Endothelial cell of umbilical vein (primary cell): ENCODE data around the gene TSPAN18. TPM values are rescaled to one million over a fixed set of nuclear protein-coding genes. Genes with fewer than 3 reads are reported as not detected.

Experiments
- BruUV-seq: library from RNA; stranded (reverse); fragments of 400-500 nt; replicated peaks from 2 replicates; lab custom pipeline; 2021; lab: Mats Ljungman, UMichigan
- CTCF ChIA-PET: fragments of 300-600, 350-600 bp; sonication (Branson Sonifier 250); formaldehyde crosslinking; loops from one replicate; lab custom pipeline; 2021; ENCODE audit warnings: antibody characterized with exemption, inconsistent platforms; lab: Charles Lee
- POLR2A ChIA-PET: fragments of 300-600, 350-600 bp; sonication (Branson Sonifier 250); formaldehyde crosslinking; loops from one replicate; lab custom pipeline; 2021; ENCODE audit warnings: antibody characterized with exemption, inconsistent platforms; lab: Charles Lee
- DNase-seq: peaks from one replicate; pipeline ENCODE4 v3.0.0-alpha.2; 2011; ENCODE audit warnings: low read depth, low spot score
- FAIRE-seq: peaks from 2 replicates; lab custom pipeline; 2011; peaks lifted over from hg19 to GRCh38; lab: Jason Lieb, UNC
- H2AFZ ChIP-seq: 2 replicates; pipeline ENCODE4 v1.6.0; 2012; ENCODE audit warnings: low read depth, low read length, control low read depth, inconsistent platforms
- H3K27ac ChIP-seq: 2 replicates; pipeline ENCODE4 v1.5.1; 2011; ENCODE audit warnings: low read depth, mild to moderate bottlenecking, control low read depth, low read length, moderate library complexity; ENCODE audit not compliant: insufficient read depth
- H3K27me3 ChIP-seq, 2 experiments: 2 replicates each; pipeline versions ENCODE4 v1.6.0 to v1.6.1; 2011; ENCODE audit warnings: low read length in 2 of 2, mixed read lengths in 1 of 2; ENCODE audit not compliant: control insufficient read depth in 2 of 2, insufficient read depth in 2 of 2
- H3K36me3 ChIP-seq, 2 experiments: 2 replicates in 1 of 2; 3 replicates in 1 of 2; pipeline ENCODE4 v1.5.1; 2011; ENCODE audit warnings: low read length in 2 of 2, mild to moderate bottlenecking in 1 of 2, moderate library complexity in 1 of 2; ENCODE audit not compliant: control insufficient read depth in 2 of 2, insufficient read depth in 2 of 2; ENCODE audit errors: extremely low read depth in 1 of 2
- H3K4me1 ChIP-seq: 3 replicates; pipeline ENCODE4 v1.5.1; 2011; ENCODE audit warnings: mild to moderate bottlenecking, low read length; ENCODE audit not compliant: control insufficient read depth, insufficient read depth; ENCODE audit errors: extremely low read depth
- H3K4me2 ChIP-seq: 2 replicates; pipeline ENCODE4 v1.6.1; 2011; ENCODE audit warnings: low read length, control low read depth, mixed read lengths; ENCODE audit not compliant: insufficient read depth
- H3K4me3 ChIP-seq, 3 experiments: fragments of 200-600 bp in 1 of 3; sonication (generic), shearing (Covaris generic) in 1 of 3; replicated peaks in 1 of 3; 2 replicates each; pipeline ENCODE4 v1.5.1; 2011 to 2016; ENCODE audit warnings: control low read depth in 3 of 3, low read length in 3 of 3, mild to moderate bottlenecking in 2 of 3, inconsistent platforms in 1 of 3, low read depth in 1 of 3, moderate library complexity in 1 of 3; ENCODE audit not compliant: insufficient read depth in 1 of 3
- H3K79me2 ChIP-seq: 2 replicates; pipeline ENCODE4 v1.6.0; 2012; ENCODE audit warnings: low read length, inconsistent platforms; ENCODE audit not compliant: control insufficient read depth, insufficient read depth
- H3K9ac ChIP-seq: replicated peaks from 2 replicates; pipeline ENCODE3; 2011; ENCODE audit warnings: low read length, control low read depth; ENCODE audit not compliant: insufficient read depth; ENCODE audit errors: extremely low read depth
- H3K9me1 ChIP-seq: replicated peaks from 3 replicates; pipeline ENCODE4 v1.6.0; 2011; ENCODE audit warnings: mild to moderate bottlenecking, low read length; ENCODE audit not compliant: control insufficient read depth, insufficient read depth; ENCODE audit errors: extremely low read depth
- H3K9me3 ChIP-seq: replicated peaks from 2 replicates; pipeline ENCODE4 v1.5.1; 2012; ENCODE audit warnings: low read length, inconsistent platforms; ENCODE audit not compliant: control insufficient read depth, insufficient read depth
- H4K20me1 ChIP-seq: replicated peaks from 2 replicates; pipeline ENCODE3; 2011; ENCODE audit warnings: mild to moderate bottlenecking, low read length; ENCODE audit not compliant: control insufficient read depth, insufficient read depth; ENCODE audit errors: extremely low read depth
- EZH2 ChIP-seq: IDR thresholded peaks from 2 replicates; pipeline ENCODE4 v1.6.1; 2012; ENCODE audit warnings: borderline replicate concordance, low read depth, mild to moderate bottlenecking, moderate library complexity, low read length, inconsistent platforms; ENCODE audit not compliant: severe bottlenecking
- FOS ChIP-seq: IDR thresholded peaks from 2 replicates; pipeline ENCODE4 v1.6.1; 2011; ENCODE audit warnings: mild to moderate bottlenecking, low read length, moderate library complexity, borderline replicate concordance; ENCODE audit not compliant: insufficient read depth
- GATA2 ChIP-seq: IDR thresholded peaks from 2 replicates; pipeline ENCODE4 v1.7.0; 2011; ENCODE audit warnings: low read depth, mild to moderate bottlenecking, moderate library complexity, mixed read lengths, low read length; ENCODE audit not compliant: insufficient read length, insufficient read depth
- JUN ChIP-seq: IDR thresholded peaks from 2 replicates; pipeline ENCODE4 v1.6.1; 2011; ENCODE audit warnings: borderline replicate concordance, low read depth; ENCODE audit not compliant: insufficient read length, insufficient read depth
- MYC ChIP-seq: IDR thresholded peaks from one replicate; pipeline ENCODE4 v1.6.1; 2011; ENCODE audit warnings: mild to moderate bottlenecking, low read depth, low read length
- POLR2A ChIP-seq: IDR thresholded peaks from 2 replicates; pipeline ENCODE4 v1.6.1; 2012; ENCODE audit warnings: low read depth, mild to moderate bottlenecking, control low read depth, low read length
- dilution Hi-C: fragments of 300-500 bp; cut with MboI; formaldehyde crosslinking; loops from one replicate; pipeline ENCODE4 v1.15.0; 2019; ENCODE audit warnings: low sequenced_read_pairs; ENCODE audit not compliant: extremely low pct_ligation_motif_present
- intact Hi-C: fragments of 100-400 bp; cut with micrococcal nuclease; formaldehyde crosslinking; loops from one replicate; pipeline ENCODE4 v1.10.0; 2022
- polyA plus RNA-seq, 4 experiments: library from polyadenylated mRNA; depleted of rRNA in 3 of 4; stranded (reverse) in 3 of 4; unstranded in 1 of 4; fragments of >200 nt; gene quantifications; 2 replicates each; pipeline versions ENCODE4 v1.2.1 to v1.2.3, GENCODE V29; 2011 to 2012; ENCODE audit warnings: missing spikeins in 1 of 4
- total RNA-seq: library from RNA; stranded (reverse); gene quantifications from 2 replicates; pipeline ENCODE4 v1.2.3, GENCODE V29; 2021
- TF ChIP-seq, protein P1 (sequence below), 2 donors: IDR thresholded peaks; 1 replicate in 1 of 2; 2 replicates in 1 of 2; pipeline ENCODE4 v1.5.1; 2011; ENCODE audit warnings: low read length in 2 of 2, mild to moderate bottlenecking in 2 of 2, moderate library complexity in 2 of 2, control low read depth in 1 of 2, inconsistent platforms in 1 of 2, low read depth in 1 of 2; ENCODE audit not compliant: insufficient read depth in 1 of 2; ENCODE audit errors: extremely low read depth in 1 of 2
- TF ChIP-seq, protein P2 (sequence below): IDR thresholded peaks from 2 replicates; pipeline ENCODE4 v1.6.1; 2011; ENCODE audit not compliant: insufficient read depth, insufficient read length

TSPAN18 gene
- total and polyA plus RNA-seq, 2 donors (not counting 3 experiments of a cell fraction or from before 2014, with no cell fraction given), result 32.2 to 118 TPM

DNA sequence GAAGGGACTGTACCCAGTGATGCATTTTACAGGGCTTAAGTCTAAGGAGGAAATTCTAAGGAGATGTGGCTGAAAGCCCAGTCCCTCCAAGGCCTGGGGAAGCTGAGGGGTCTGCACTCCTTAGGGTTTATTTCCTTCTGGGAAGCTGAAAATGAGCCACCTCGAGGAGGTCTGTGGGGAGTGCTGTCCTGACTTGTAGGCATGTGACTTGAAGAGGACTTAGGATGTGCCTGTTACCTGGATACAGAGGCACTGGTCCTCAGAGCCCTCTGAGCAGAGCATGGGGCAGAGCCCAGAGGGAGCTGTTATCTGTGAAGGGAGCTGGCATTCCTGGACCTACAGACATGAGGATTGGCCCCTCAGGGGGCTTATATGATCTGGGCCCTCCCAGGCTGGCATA lies 146.8 kb downstream of the TSPAN18 start:
- BruUV-seq, result no TSS peak
- Histone ChIP-seq H2AFZ (no peak overlapping the region), H3K9me3 (no peaks in the 10 kb centered on the region), H3K4me1 (peaks cover 9% of the 10 kb centered on the region), H4K20me1 (no peaks in the 10 kb centered on the region), H3K4me2 (no peak overlapping the region), H3K36me3 (no peaks in the 10 kb centered on the region), H3K27ac (no peak overlapping the region), H3K79me2 (no peaks in the 10 kb centered on the region), H3K9me1 (no peaks in the 10 kb centered on the region), H3K9ac (no peak overlapping the region), H3K27me3 (no peaks in the 10 kb centered on the region), H3K4me3 (no peak overlapping the region)
- intact Hi-C loops, result no loop called here
- ChIA-PET POLR2A (no interaction called here), CTCF (interaction anchor here (0.7 kb wide), 1 partner anchor 150 kb away, joined by 3 read pairs; no protein-coding TSS in a partner anchor)
- no peak for FAIRE-seq
- dilution Hi-C loops, result no loop called here
- DNase-seq, result no peak
- TF ChIP-seq, protein P1, sequence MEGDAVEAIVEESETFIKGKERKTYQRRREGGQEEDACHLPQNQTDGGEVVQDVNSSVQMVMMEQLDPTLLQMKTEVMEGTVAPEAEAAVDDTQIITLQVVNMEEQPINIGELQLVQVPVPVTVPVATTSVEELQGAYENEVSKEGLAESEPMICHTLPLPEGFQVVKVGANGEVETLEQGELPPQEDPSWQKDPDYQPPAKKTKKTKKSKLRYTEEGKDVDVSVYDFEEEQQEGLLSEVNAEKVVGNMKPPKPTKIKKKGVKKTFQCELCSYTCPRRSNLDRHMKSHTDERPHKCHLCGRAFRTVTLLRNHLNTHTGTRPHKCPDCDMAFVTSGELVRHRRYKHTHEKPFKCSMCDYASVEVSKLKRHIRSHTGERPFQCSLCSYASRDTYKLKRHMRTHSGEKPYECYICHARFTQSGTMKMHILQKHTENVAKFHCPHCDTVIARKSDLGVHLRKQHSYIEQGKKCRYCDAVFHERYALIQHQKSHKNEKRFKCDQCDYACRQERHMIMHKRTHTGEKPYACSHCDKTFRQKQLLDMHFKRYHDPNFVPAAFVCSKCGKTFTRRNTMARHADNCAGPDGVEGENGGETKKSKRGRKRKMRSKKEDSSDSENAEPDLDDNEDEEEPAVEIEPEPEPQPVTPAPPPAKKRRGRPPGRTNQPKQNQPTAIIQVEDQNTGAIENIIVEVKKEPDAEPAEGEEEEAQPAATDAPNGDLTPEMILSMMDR (IDR thresholded peaks at IDR 0.05; ENCODE audit: extremely low read depth in 1 of 2, insufficient read depth in 1 of 2, low read depth in 1 of 2, low read length in 2 of 2), result no peak
- TF ChIP-seq MYC, result no peak
- TF ChIP-seq, protein P2, sequence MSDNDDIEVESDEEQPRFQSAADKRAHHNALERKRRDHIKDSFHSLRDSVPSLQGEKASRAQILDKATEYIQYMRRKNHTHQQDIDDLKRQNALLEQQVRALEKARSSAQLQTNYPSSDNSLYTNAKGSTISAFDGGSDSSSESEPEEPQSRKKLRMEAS, result no peak
- TF ChIP-seq GATA2, result no peak
- no peak for TF ChIP-seq EZH2
- no peak for TF ChIP-seq POLR2A
- TF ChIP-seq JUN, result no peak
- no peak for TF ChIP-seq FOS
